Liver (tissue), 9 donors: ENCODE results near the gene FBXO3. TPM values are rescaled to one million over a fixed set of nuclear protein-coding genes. Genes with fewer than 3 reads are reported as not detected.
"Not testable (repeated sequence)": the region's sequence is repeated elsewhere in the genome, so short reads cannot be mapped to it uniquely, and the experiment has no call there.

Experiments
- DNase-seq: peaks from one replicate; pipeline ENCODE4 v3.0.0-alpha.2; 2017; ENCODE audit warnings: low spot score
- H3K27ac ChIP-seq, 2 donors: one replicate each; pipeline ENCODE4 v1.7.0; 2013; ENCODE audit warnings: inconsistent platforms in 2 of 2, low read length in 2 of 2, control low read depth in 1 of 2, low read depth in 1 of 2, mild to moderate bottlenecking in 1 of 2
- H3K27me3 ChIP-seq, 4 donors: one replicate each; pipeline versions ENCODE4 v1.6.1 to v1.7.0; 2013; ENCODE audit warnings: low read length in 3 of 4, inconsistent platforms in 1 of 4, mild to moderate bottlenecking in 1 of 4, moderate library complexity in 1 of 4; ENCODE audit not compliant: control insufficient read depth in 4 of 4, insufficient read depth in 4 of 4
- H3K36me3 ChIP-seq, 4 donors: one replicate each; pipeline versions ENCODE4 v1.6.1 to v1.7.0; 2013; ENCODE audit warnings: low read length in 3 of 4, mild to moderate bottlenecking in 3 of 4, low read depth in 1 of 4, moderate library complexity in 1 of 4; ENCODE audit not compliant: control insufficient read depth in 4 of 4, insufficient read depth in 3 of 4
- H3K4me1 ChIP-seq, 4 donors: one replicate each; pipeline versions ENCODE4 v1.6.1 to v1.7.0; 2013; ENCODE audit warnings: low read length in 3 of 4, mild to moderate bottlenecking in 3 of 4, moderate library complexity in 1 of 4; ENCODE audit not compliant: control insufficient read depth in 4 of 4, insufficient read depth in 4 of 4
- H3K4me3 ChIP-seq, 3 donors: one replicate each; pipeline versions ENCODE4 v1.6.1 to v1.7.0; 2013; ENCODE audit warnings: low read length in 3 of 3, control low read depth in 1 of 3, low read depth in 1 of 3, mild to moderate bottlenecking in 1 of 3
- H3K9ac ChIP-seq, 2 donors: one replicate each; pipeline ENCODE4 v1.7.0; 2013; ENCODE audit warnings: low read length in 2 of 2, mild to moderate bottlenecking in 2 of 2, moderate library complexity in 2 of 2, control low read depth in 1 of 2, low read depth in 1 of 2
- H3K9me3 ChIP-seq, 4 donors: one replicate each; pipeline versions ENCODE4 v1.6.1 to v1.7.0; 2013; ENCODE audit warnings: low read length in 3 of 4; ENCODE audit not compliant: control insufficient read depth in 4 of 4
- EGR1 ChIP-seq, 2 donors: IDR thresholded peaks; 2 replicates each; pipeline ENCODE4 v1.6.1; 2016 to 2018; ENCODE audit warnings: antibody characterized with exemption in 2 of 2, low read depth in 2 of 2
- GABPA ChIP-seq, 2 donors: IDR thresholded peaks in 1 of 2; conservative IDR thresholded peaks in 1 of 2; 2 replicates each; pipeline ENCODE4 v1.6.1; 2016; ENCODE audit warnings: antibody characterized with exemption in 2 of 2, mild to moderate bottlenecking in 1 of 2, moderate library complexity in 1 of 2
- HNF4A ChIP-seq, 2 donors: conservative IDR thresholded peaks; 2 replicates each; pipeline ENCODE4 v1.6.1; 2016; ENCODE audit warnings: antibody characterized with exemption in 2 of 2, mild to moderate bottlenecking in 2 of 2
- HNF4G ChIP-seq: IDR thresholded peaks from 2 replicates; pipeline ENCODE4 v1.6.1; 2016; ENCODE audit warnings: antibody characterized with exemption
- JUND ChIP-seq, 2 donors: IDR thresholded peaks; 2 replicates each; pipeline ENCODE4 v1.6.1; 2016; ENCODE audit warnings: antibody characterized with exemption in 2 of 2
- NR2F2 ChIP-seq: IDR thresholded peaks from 2 replicates; pipeline ENCODE4 v1.6.1; 2016; ENCODE audit warnings: antibody characterized with exemption
- REST ChIP-seq: IDR thresholded peaks from 2 replicates; pipeline ENCODE4 v1.6.1; 2016; ENCODE audit warnings: antibody characterized with exemption, mild to moderate bottlenecking
- RXRA ChIP-seq, 2 donors: IDR thresholded peaks; 2 replicates each; pipeline ENCODE4 v1.6.1; 2017 to 2018; ENCODE audit warnings: antibody characterized with exemption in 2 of 2, mild to moderate bottlenecking in 1 of 2
- WGBS: extraction: QIAGEN DNeasy Blood & Tissue Kit; methylation state at CpG from one replicate; pipeline ENCODE4 v1.1.7; 2013; 5-methylcytosine and 5-hydroxymethylcytosine counted together
- polyA plus RNA-seq, 2 donors: library from polyadenylated mRNA; stranded (reverse) in 1 of 2; unstranded in 1 of 2; fragments of 200-250 nt in 1 of 2; fragments of >200 nt in 1 of 2; fragmentation: Nextera tagmentation in 1 of 2; extraction: Ambion mirVana in 1 of 2; gene quantifications; one replicate each; pipeline versions ENCODE4 v1.2.1 to v1.2.3, GENCODE V29; 2013 to 2015
- total RNA-seq, 2 donors: library from RNA; depleted of rRNA; stranded (reverse); fragments of >200 nt; gene quantifications; one replicate each; pipeline ENCODE4 v1.2.3, GENCODE V29; 2014
- TF ChIP-seq, protein P1 (sequence below): fragments of 150-350 bp; IDR thresholded peaks from 2 replicates; pipeline ENCODE4 v1.5.1; 2017; ENCODE audit warnings: improper control_type of control experiment, low read depth, low read length; ENCODE audit not compliant: missing input control
- TF ChIP-seq, protein P2 (sequence below): IDR thresholded peaks from 2 replicates; pipeline ENCODE4 v1.6.1; 2016; ENCODE audit warnings: antibody characterized with exemption
- TF ChIP-seq, protein P3 (sequence below): IDR thresholded peaks from 2 replicates; pipeline ENCODE4 v1.6.1; 2016; ENCODE audit warnings: antibody characterized with exemption
- TF ChIP-seq, protein P4 (sequence below): IDR thresholded peaks from 2 replicates; pipeline ENCODE4 v1.6.1; 2016; ENCODE audit warnings: antibody characterized with exemption
- donor health status: healthy.
- donor health status: healthy.
- donor health status: healthy.
- donor health status: healthy.
- donor health status: healthy.

FBXO3 gene
- total and polyA plus RNA-seq, 4 donors: 12.2 to 36.4 (median 18.8) TPM

GRCh38 chr11:33731723-33732531 lies 42.4 kb downstream of the FBXO3 start:
- 78% methylated on average over 9 of the region's 9 CpGs for WGBS
- H3K4me3 ChIP-seq: no peak overlapping the region
- no peak overlapping the region for H3K27ac ChIP-seq
- H3K36me3 ChIP-seq: no peaks in the 10 kb centered on the region
- no peak for DNase-seq
- no peaks in the 10 kb centered on the region for H3K27me3 ChIP-seq
- peaks cover 0 to 20% (median 8%) of the 10 kb centered on the region in 4 donors for H3K4me1 ChIP-seq
- TF ChIP-seq, protein P1, sequence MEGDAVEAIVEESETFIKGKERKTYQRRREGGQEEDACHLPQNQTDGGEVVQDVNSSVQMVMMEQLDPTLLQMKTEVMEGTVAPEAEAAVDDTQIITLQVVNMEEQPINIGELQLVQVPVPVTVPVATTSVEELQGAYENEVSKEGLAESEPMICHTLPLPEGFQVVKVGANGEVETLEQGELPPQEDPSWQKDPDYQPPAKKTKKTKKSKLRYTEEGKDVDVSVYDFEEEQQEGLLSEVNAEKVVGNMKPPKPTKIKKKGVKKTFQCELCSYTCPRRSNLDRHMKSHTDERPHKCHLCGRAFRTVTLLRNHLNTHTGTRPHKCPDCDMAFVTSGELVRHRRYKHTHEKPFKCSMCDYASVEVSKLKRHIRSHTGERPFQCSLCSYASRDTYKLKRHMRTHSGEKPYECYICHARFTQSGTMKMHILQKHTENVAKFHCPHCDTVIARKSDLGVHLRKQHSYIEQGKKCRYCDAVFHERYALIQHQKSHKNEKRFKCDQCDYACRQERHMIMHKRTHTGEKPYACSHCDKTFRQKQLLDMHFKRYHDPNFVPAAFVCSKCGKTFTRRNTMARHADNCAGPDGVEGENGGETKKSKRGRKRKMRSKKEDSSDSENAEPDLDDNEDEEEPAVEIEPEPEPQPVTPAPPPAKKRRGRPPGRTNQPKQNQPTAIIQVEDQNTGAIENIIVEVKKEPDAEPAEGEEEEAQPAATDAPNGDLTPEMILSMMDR: no peak
- TF ChIP-seq, protein P2, sequence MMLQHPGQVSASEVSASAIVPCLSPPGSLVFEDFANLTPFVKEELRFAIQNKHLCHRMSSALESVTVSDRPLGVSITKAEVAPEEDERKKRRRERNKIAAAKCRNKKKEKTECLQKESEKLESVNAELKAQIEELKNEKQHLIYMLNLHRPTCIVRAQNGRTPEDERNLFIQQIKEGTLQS: no peak
- TF ChIP-seq RXRA (IDR thresholded peaks at IDR 0.05) (no peak), JUND (IDR thresholded peaks at IDR 0.05) (no peak), EGR1 (IDR thresholded peaks at IDR 0.05; ENCODE audit: low read depth in 2 of 2) (no peak), GABPA (IDR thresholded peaks at IDR 0.05 in 1 of 2, conservative IDR thresholded peaks at IDR 0.05 in 1 of 2) (no peak)
- no peak overlapping the region for H3K9ac ChIP-seq
- H3K9me3 ChIP-seq: no peaks in the 10 kb centered on the region

GRCh38 chr11:33730716-33731115 lies 43.6 kb downstream of the FBXO3 start:
- peaks cover 0 to 16% (median 5%) of the 10 kb centered on the region in 4 donors for H3K4me1 ChIP-seq
- no peak for DNase-seq
- no peak overlapping the region for H3K4me3 ChIP-seq
- no peaks in the 10 kb centered on the region for H3K9me3 ChIP-seq
- H3K36me3 ChIP-seq: no peaks in the 10 kb centered on the region
- WGBS: 82% methylated on average over 7 of the region's 7 CpGs
- no peak overlapping the region for H3K27ac ChIP-seq
- no peaks in the 10 kb centered on the region for H3K27me3 ChIP-seq
- TF ChIP-seq RXRA (IDR thresholded peaks at IDR 0.05): no peak
- TF ChIP-seq, protein P2: no peak
- TF ChIP-seq HNF4G: no peak
- no peak for TF ChIP-seq NR2F2
- TF ChIP-seq EGR1 (IDR thresholded peaks at IDR 0.05; ENCODE audit: low read depth in 2 of 2): no peak
- TF ChIP-seq, protein P3, sequence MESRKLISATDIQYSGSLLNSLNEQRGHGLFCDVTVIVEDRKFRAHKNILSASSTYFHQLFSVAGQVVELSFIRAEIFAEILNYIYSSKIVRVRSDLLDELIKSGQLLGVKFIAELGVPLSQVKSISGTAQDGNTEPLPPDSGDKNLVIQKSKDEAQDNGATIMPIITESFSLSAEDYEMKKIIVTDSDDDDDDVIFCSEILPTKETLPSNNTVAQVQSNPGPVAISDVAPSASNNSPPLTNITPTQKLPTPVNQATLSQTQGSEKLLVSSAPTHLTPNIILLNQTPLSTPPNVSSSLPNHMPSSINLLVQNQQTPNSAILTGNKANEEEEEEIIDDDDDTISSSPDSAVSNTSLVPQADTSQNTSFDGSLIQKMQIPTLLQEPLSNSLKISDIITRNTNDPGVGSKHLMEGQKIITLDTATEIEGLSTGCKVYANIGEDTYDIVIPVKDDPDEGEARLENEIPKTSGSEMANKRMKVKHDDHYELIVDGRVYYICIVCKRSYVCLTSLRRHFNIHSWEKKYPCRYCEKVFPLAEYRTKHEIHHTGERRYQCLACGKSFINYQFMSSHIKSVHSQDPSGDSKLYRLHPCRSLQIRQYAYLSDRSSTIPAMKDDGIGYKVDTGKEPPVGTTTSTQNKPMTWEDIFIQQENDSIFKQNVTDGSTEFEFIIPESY: no peak
- TF ChIP-seq, protein P4, sequence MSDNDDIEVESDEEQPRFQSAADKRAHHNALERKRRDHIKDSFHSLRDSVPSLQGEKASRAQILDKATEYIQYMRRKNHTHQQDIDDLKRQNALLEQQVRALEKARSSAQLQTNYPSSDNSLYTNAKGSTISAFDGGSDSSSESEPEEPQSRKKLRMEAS: no peak
- TF ChIP-seq HNF4A (conservative IDR thresholded peaks at IDR 0.05): no peak
- TF ChIP-seq REST: no peak
- no peak overlapping the region for H3K9ac ChIP-seq

DNA sequence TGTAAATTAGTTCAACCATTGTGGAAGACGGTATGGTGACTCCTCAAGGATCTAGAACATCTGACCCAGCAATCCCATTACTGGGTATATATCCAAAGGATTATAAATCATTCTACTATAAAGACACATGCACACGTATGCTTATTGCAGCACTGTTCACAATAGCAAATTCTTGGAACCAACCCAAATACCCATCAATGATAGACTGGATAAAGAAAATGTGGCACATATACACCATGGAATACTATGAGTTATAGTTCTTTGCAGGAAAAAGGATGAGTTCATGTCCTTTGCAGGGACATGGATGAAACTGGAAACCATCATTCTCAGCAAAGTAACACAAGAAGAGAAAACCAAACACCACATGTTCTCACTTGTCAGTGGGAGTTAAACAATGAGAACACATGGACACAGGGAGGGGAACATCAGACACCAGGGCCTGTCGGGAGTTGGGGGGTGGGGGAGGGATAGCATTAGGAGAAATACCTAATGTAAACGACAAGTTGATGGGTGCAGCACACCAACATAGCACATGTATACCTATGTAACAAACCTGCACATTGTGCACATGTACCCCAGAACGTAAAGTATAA lies 45.2 kb downstream of the FBXO3 start:
- not testable (repeated sequence) for H3K9ac ChIP-seq, H3K36me3 ChIP-seq, H3K4me3 ChIP-seq, DNase-seq, H3K4me1 ChIP-seq, H3K27ac ChIP-seq, H3K27me3 ChIP-seq, H3K9me3 ChIP-seq
- 83% methylated on average over 5 of the region's 5 CpGs for WGBS

GRCh38 chr11:33727539-33727938 lies 46.8 kb downstream of the FBXO3 start:
- H3K9me3 ChIP-seq, H3K9ac ChIP-seq, DNase-seq, H3K27me3 ChIP-seq, H3K36me3 ChIP-seq, H3K27ac ChIP-seq, H3K4me3 ChIP-seq: not testable (repeated sequence)
- WGBS: 48% methylated on average over 1 of the region's 1 CpG
- H3K4me1 ChIP-seq: peaks cover 0 to 13% (median 5%) of the 10 kb centered on the region in 4 donors
